ENCODE results near the gene PUSL1. TPM values are rescaled to one million over a fixed set of nuclear protein-coding genes. Genes with fewer than 3 reads are reported as not detected.

The PUSL1 gene
- total and polyA plus RNA-seq, 2 of the 13 experiments (the other 11 are each of a cell fraction or from before 2014, with no cell fraction given) = 8.3 to 22.2 TPM

DNA sequence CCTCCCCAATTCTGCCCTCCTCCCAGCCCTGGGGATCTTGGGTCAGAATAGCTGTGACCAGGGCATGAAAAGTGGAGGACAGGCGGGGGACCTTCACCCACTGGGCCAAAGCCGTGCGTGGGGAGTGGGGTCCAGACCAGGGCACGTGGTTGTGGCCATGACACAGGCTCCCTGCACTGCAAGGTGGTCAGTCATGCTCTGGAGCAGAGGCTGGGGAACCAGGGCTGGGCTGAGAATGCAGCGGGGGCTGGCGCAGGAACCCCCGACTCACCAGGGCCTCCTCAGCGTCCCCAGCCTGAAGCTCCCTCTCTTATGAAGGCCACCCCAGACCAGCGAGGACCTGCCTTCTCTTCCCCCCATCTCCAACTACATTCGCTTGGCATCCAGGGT lies 38.1 kb downstream of the PUSL1 start:
- ChIA-PET POLR2A (interaction anchor here (0.9 to 2.7 kb wide), 6 partner anchors 11 to 86 kb away, joined by 3 to 20 read pairs (median 5); partner anchors contain the start of gene AURKAIP1), CTCF (ENCODE audit: low intra/inter-chr PET ratio, low total read pairs) (no interaction called here)
- Histone ChIP-seq H2AFZ (ENCODE audit: low read length) (no peak overlapping the region), H3K4me2 (ENCODE audit: low read depth, low read length) (peak overlapping the region; percentile 91), H3K4me3 (replicated peaks in 1 of 3; ENCODE audit: insufficient read depth in 1 of 3, low read depth in 2 of 3, low read length in 3 of 3) (peak overlapping the region in 1 of 3 experiments; percentile 89; a peak in 1 of 6 replicates), H3K4me1 (ENCODE audit: insufficient read depth, low read length) (peaks cover 45% of the 10 kb centered on the region), H3K9ac (ENCODE audit: insufficient read depth, low read depth, low read length) (no peak overlapping the region; the same call in 1 of the 2 replicates), H3K79me2 (ENCODE audit: insufficient read depth, low read length) (peaks cover 48% of the 10 kb centered on the region), H3K9me3 (ENCODE audit: low read length) (no peaks in the 10 kb centered on the region), H3K27ac (ENCODE audit: extremely low read length, insufficient read depth, low read length) (peak overlapping the region; percentile 82), H4K20me1 (ENCODE audit: insufficient read depth, low read length) (peaks cover 29% of the 10 kb centered on the region; the same call in 1 of the 2 replicates), H3K36me3 (replicated peaks in 1 of 2; ENCODE audit: control insufficient read depth in 1 of 2, insufficient read depth in 2 of 2, low read length in 2 of 2) (peaks cover 1 to 4% of the 10 kb centered on the region in 2 experiments; a peak in 3 of 5 replicates), H3K27me3 (ENCODE audit: control insufficient read depth in 1 of 2, insufficient read depth in 2 of 2, low read length in 2 of 2) (no peaks in the 10 kb centered on the region)
- DNase-seq (ENCODE audit: low spot score) (no peak), FAIRE-seq (no peak), ATAC-seq (no peak)
- 96% methylated on average over 10 of the region's 10 CpGs for WGBS (ENCODE audit: low lambda C conversion rate)
- intact Hi-C loops (cut with micrococcal nuclease; ENCODE audit: unreplicated experiment) (no loop called here), in situ Hi-C loops (cut with HindIII; ENCODE audit: extremely low pct_ligation_motif_present, low pct_unique_long_range_greater_than_20kb) (no loop called here)
- TF ChIP-seq ZBTB21 (CRISPR knock-in tag; IDR thresholded peaks at IDR 0.05) = no peak
- TF ChIP-seq STAT5B (CRISPR knock-in tag; IDR thresholded peaks at IDR 0.05) = no peak
- TF ChIP-seq ZNF230 (CRISPR knock-in tag; IDR thresholded peaks at IDR 0.05) = no peak
- no peak for TF ChIP-seq ZNF496 (CRISPR knock-in tag; IDR thresholded peaks at IDR 0.05; ENCODE audit: insufficient replicate concordance)
- TF ChIP-seq BORCS8-MEF2B (CRISPR knock-in tag; IDR thresholded peaks at IDR 0.05) = no peak
- TF ChIP-seq ZNF615 (CRISPR knock-in tag; IDR thresholded peaks at IDR 0.05; ENCODE audit: borderline replicate concordance) = no peak
- no peak for TF ChIP-seq ZC3H13 (CRISPR knock-in tag; IDR thresholded peaks at IDR 0.05)
- no peak for TF ChIP-seq PLRG1 (conservative IDR thresholded peaks at IDR 0.05)
- TF ChIP-seq NR1H2 (CRISPR knock-in tag; IDR thresholded peaks at IDR 0.05; ENCODE audit: borderline replicate concordance, low read depth) = no peak
- TF ChIP-seq ZNF292 (CRISPR knock-in tag; IDR thresholded peaks at IDR 0.05; ENCODE audit: borderline replicate concordance, low read depth) = no peak
- TF ChIP-seq ZNF331 (CRISPR knock-in tag; IDR thresholded peaks at IDR 0.05) = no peak
- TF ChIP-seq SRSF1 (optimal IDR thresholded peaks at IDR 0.05; ENCODE audit: low read depth, low read length) = no peak
- TF ChIP-seq SMC3 (IDR thresholded peaks at IDR 0.05; ENCODE audit: low read length) = no peak
- TF ChIP-seq ZNF17 (CRISPR knock-in tag; IDR thresholded peaks at IDR 0.05) = no peak
- TF ChIP-seq ZNF780A (CRISPR knock-in tag; IDR thresholded peaks at IDR 0.05) = no peak
- TSS peak; percentile 54 for BruUV-seq (replicated peaks)

Measured in HepG2 (cell line).